PFSK-1 (cell line): ENCODE results near the gene SERPINA9.

Source experiments
- FOXP2 ChIP-seq: optimal IDR thresholded peaks from 2 replicates; pipeline ENCODE3; 2011; ENCODE audit warnings: borderline replicate concordance, control low read depth, inconsistent platforms; ENCODE audit not compliant: insufficient read depth; ENCODE audit errors: extremely low read length, extremely low read depth
- POLR2AphosphoS5 ChIP-seq: IDR thresholded peaks from 2 replicates; pipeline ENCODE4 v1.6.1; 2012; ENCODE audit warnings: low read depth, mild to moderate bottlenecking, control low read depth, low read length, moderate library complexity
- SIN3A ChIP-seq: IDR thresholded peaks from 2 replicates; pipeline ENCODE4 v1.6.1; 2012; ENCODE audit warnings: mild to moderate bottlenecking, low read length, moderate library complexity, borderline replicate concordance; ENCODE audit not compliant: insufficient read depth
- TAF1 ChIP-seq: IDR thresholded peaks from 2 replicates; pipeline ENCODE4 v1.6.1; 2012; ENCODE audit warnings: low read length, control low read depth, borderline replicate concordance; ENCODE audit not compliant: insufficient read depth
- TF ChIP-seq, protein P1 (sequence below), 2 experiments: IDR thresholded peaks; 2 replicates each; pipeline versions ENCODE4 v1.6.1 to v1.8.0; 2011 to 2012; ENCODE audit warnings: low read depth in 2 of 2, low read length in 2 of 2, control low read depth in 1 of 2, inconsistent platforms in 1 of 2, mild to moderate bottlenecking in 1 of 2, moderate library complexity in 1 of 2; ENCODE audit not compliant: insufficient read depth in 1 of 2

- TF ChIP-seq, protein P1, sequence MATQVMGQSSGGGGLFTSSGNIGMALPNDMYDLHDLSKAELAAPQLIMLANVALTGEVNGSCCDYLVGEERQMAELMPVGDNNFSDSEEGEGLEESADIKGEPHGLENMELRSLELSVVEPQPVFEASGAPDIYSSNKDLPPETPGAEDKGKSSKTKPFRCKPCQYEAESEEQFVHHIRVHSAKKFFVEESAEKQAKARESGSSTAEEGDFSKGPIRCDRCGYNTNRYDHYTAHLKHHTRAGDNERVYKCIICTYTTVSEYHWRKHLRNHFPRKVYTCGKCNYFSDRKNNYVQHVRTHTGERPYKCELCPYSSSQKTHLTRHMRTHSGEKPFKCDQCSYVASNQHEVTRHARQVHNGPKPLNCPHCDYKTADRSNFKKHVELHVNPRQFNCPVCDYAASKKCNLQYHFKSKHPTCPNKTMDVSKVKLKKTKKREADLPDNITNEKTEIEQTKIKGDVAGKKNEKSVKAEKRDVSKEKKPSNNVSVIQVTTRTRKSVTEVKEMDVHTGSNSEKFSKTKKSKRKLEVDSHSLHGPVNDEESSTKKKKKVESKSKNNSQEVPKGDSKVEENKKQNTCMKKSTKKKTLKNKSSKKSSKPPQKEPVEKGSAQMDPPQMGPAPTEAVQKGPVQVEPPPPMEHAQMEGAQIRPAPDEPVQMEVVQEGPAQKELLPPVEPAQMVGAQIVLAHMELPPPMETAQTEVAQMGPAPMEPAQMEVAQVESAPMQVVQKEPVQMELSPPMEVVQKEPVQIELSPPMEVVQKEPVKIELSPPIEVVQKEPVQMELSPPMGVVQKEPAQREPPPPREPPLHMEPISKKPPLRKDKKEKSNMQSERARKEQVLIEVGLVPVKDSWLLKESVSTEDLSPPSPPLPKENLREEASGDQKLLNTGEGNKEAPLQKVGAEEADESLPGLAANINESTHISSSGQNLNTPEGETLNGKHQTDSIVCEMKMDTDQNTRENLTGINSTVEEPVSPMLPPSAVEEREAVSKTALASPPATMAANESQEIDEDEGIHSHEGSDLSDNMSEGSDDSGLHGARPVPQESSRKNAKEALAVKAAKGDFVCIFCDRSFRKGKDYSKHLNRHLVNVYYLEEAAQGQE (IDR thresholded peaks at IDR 0.05; ENCODE audit: insufficient read depth in 1 of 2, low read depth in 2 of 2, low read length in 2 of 2), result no peak
- TF ChIP-seq FOXP2 (no peak), POLR2AphosphoS5 (no peak), SIN3A (no peak), TAF1 (no peak)
Observed at GRCh38 chr14:94500264-94500663, 24.3 kb upstream of the SERPINA9 start.
